ENCODE results near the gene ZRANB3.

DNA sequence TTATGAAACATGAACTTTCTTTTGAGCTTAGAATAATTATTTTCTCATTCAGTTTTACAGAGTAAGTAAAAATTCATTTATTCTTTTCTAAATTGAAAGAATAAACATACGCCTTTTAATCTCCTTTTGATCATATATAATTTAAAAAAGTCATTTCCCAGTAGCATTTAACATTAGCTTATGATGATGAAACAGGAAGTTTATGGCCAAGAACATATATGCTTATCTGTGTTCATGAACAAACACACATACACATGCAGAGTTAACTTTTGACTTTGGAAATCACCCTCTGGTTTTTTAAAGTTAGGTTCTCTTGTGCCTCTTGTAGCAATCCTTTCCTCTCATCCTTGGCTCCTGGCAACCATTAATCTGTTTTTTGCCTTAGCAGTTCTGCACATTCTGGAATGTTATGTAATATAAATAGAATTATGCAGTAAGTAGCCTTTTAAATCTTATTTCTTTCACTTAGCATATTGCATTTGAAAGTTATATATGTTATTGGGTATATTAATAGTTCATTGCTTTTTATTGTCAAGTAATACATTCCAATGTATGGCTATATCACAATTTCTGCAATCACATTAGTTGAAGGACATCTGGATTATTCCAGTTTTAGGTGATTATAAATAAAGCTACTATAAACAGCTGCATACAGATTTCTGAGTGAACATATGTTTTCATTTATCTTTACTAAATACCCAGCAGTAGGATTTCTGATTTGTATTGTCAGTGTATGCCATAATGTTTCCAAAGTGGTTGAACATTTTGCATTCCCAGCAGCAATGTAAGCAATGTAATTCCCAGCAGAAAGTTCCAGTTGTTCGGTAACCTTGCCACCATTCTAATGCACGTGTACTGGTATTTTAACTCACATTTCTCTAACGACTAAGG, 210.3 kb downstream of the ZRANB3 start:
- no peak for TF ChIP-seq ZFX (IDR thresholded peaks at IDR 0.05)
- TF ChIP-seq, protein P1, sequence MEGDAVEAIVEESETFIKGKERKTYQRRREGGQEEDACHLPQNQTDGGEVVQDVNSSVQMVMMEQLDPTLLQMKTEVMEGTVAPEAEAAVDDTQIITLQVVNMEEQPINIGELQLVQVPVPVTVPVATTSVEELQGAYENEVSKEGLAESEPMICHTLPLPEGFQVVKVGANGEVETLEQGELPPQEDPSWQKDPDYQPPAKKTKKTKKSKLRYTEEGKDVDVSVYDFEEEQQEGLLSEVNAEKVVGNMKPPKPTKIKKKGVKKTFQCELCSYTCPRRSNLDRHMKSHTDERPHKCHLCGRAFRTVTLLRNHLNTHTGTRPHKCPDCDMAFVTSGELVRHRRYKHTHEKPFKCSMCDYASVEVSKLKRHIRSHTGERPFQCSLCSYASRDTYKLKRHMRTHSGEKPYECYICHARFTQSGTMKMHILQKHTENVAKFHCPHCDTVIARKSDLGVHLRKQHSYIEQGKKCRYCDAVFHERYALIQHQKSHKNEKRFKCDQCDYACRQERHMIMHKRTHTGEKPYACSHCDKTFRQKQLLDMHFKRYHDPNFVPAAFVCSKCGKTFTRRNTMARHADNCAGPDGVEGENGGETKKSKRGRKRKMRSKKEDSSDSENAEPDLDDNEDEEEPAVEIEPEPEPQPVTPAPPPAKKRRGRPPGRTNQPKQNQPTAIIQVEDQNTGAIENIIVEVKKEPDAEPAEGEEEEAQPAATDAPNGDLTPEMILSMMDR (conservative IDR thresholded peaks at IDR 0.05): no peak
